Prostate gland (tissue), 2 donors: ENCODE results near the gene ECE2.

Source experiments
- POLR2AphosphoS5 ChIP-seq: sonication (generic); formaldehyde crosslinking; IDR thresholded peaks from one replicate; pipeline ENCODE4 v1.6.1; 2017; ENCODE audit warnings: antibody characterized with exemption
- TF ChIP-seq, protein P1 (sequence below), 4 experiments: fragments of 200-600 bp in 2 of 4; fragments of 450-650 bp in 2 of 4; sonication (generic) in 2 of 4; IDR thresholded peaks; 1 replicate in 3 of 4; 2 replicates in 1 of 4; pipeline ENCODE4 v1.5.1; 2016 to 2019; ENCODE audit warnings: antibody characterized with exemption in 4 of 4, mild to moderate bottlenecking in 2 of 4, moderate library complexity in 2 of 4

GRCh38 chr3:184260724-184261269, 15.0 kb upstream of the ECE2 start:
- TF ChIP-seq, protein P1, sequence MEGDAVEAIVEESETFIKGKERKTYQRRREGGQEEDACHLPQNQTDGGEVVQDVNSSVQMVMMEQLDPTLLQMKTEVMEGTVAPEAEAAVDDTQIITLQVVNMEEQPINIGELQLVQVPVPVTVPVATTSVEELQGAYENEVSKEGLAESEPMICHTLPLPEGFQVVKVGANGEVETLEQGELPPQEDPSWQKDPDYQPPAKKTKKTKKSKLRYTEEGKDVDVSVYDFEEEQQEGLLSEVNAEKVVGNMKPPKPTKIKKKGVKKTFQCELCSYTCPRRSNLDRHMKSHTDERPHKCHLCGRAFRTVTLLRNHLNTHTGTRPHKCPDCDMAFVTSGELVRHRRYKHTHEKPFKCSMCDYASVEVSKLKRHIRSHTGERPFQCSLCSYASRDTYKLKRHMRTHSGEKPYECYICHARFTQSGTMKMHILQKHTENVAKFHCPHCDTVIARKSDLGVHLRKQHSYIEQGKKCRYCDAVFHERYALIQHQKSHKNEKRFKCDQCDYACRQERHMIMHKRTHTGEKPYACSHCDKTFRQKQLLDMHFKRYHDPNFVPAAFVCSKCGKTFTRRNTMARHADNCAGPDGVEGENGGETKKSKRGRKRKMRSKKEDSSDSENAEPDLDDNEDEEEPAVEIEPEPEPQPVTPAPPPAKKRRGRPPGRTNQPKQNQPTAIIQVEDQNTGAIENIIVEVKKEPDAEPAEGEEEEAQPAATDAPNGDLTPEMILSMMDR (IDR thresholded peaks at IDR 0.05), result no peak
- no peak for TF ChIP-seq POLR2AphosphoS5
